ENCODE measurements around the gene MFSD6. TPM values are rescaled to one million over a fixed set of nuclear protein-coding genes. Genes with fewer than 3 reads are reported as not detected.

MFSD6 gene
- total and polyA plus RNA-seq, 12 donors, result 9.3 to 253 (median 93.4) TPM

DNA sequence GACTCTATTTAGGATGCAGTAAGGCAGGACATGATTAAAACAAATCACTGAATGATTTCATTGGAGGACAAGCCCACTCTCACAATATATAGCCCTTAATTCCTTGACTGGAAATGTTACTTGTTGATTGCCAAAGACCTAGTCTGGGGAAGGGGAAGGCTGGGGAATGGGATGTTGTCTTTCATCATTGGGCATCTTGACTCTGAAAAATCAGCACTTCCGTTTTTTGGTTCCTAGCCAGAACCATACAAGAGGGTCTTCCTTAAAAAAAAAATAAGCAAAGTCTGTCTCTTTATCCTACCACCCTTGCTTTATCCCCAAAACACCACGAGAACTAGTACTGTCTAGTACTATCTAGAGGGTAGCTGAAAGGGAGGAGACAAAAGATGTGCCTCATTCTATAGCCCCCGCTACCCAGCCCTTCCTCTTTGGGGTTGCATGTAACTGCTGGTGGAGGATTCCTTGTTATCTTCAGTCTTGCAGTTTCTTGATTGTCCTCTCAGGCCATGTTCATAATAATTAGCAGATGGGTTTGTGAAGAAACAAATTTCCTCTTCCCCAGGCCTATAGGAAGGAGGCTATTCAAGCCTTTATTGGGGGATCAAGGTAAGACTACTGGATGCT is 70.5 kb downstream of the MFSD6 start:
- H3K4me3 ChIP-seq, result no peak overlapping the region
- 79 to 84% (median 82%) methylated on average over 3 of the region's 3 CpGs for WGBS, 4 donors
- peaks cover 0 to 3% of the 10 kb centered on the region in 2 donors for H3K4me1 ChIP-seq (replicated peaks in 1 of 2)
- H3K36me3 ChIP-seq (replicated peaks in 1 of 2), result no peaks in the 10 kb centered on the region
- intact Hi-C loops (cut with DNase I), result no loop called here
- no peaks in the 10 kb centered on the region for H3K9me3 ChIP-seq (replicated peaks in 1 of 3)
- TF ChIP-seq, protein P1, sequence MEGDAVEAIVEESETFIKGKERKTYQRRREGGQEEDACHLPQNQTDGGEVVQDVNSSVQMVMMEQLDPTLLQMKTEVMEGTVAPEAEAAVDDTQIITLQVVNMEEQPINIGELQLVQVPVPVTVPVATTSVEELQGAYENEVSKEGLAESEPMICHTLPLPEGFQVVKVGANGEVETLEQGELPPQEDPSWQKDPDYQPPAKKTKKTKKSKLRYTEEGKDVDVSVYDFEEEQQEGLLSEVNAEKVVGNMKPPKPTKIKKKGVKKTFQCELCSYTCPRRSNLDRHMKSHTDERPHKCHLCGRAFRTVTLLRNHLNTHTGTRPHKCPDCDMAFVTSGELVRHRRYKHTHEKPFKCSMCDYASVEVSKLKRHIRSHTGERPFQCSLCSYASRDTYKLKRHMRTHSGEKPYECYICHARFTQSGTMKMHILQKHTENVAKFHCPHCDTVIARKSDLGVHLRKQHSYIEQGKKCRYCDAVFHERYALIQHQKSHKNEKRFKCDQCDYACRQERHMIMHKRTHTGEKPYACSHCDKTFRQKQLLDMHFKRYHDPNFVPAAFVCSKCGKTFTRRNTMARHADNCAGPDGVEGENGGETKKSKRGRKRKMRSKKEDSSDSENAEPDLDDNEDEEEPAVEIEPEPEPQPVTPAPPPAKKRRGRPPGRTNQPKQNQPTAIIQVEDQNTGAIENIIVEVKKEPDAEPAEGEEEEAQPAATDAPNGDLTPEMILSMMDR (IDR thresholded peaks at IDR 0.05), result no peak
- no peak for TF ChIP-seq POLR2A (IDR thresholded peaks at IDR 0.05)
- H3K27ac ChIP-seq, result peak overlapping the region in 1 of 5 donors; percentile 21
- no peak for DNase-seq
- H3K27me3 ChIP-seq, result no peaks in the 10 kb centered on the region

DNA sequence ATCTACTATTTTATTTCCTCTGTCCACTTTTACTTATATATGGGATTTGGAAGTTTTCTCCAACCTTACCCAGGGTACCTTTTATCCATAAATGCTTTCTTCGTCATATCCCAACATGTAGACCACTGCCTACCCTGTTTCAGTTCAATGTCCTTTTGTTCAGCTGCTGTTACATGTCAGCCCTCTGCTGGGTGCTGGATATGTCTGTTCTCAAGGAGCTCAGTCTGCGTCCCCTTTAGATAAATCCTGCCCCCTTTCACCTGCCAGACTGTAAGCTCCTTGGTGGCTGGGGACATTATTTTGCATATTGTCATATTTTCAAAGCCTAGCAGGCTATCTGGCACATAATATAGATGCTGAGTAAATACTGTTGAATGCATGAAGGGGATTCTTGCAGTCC is 73.2 kb downstream of the MFSD6 start:
- Histone ChIP-seq H3K9me3 (replicated peaks in 1 of 3) (no peaks in the 10 kb centered on the region), H3K4me3 (no peak overlapping the region), H3K27me3 (no peaks in the 10 kb centered on the region), H3K36me3 (replicated peaks in 1 of 2) (no peaks in the 10 kb centered on the region), H3K4me1 (replicated peaks in 1 of 2) (peaks cover 0 to 3% of the 10 kb centered on the region in 2 donors), H3K27ac (no peak overlapping the region)
- 70 to 92% (median 81%) methylated on average over 2 of the region's 2 CpGs for WGBS, 4 donors
- no peak for DNase-seq
- TF ChIP-seq, protein P1 (IDR thresholded peaks at IDR 0.05), result no peak
- TF ChIP-seq POLR2A (IDR thresholded peaks at IDR 0.05), result no peak
- intact Hi-C loops (cut with DNase I), result no loop called here

DNA sequence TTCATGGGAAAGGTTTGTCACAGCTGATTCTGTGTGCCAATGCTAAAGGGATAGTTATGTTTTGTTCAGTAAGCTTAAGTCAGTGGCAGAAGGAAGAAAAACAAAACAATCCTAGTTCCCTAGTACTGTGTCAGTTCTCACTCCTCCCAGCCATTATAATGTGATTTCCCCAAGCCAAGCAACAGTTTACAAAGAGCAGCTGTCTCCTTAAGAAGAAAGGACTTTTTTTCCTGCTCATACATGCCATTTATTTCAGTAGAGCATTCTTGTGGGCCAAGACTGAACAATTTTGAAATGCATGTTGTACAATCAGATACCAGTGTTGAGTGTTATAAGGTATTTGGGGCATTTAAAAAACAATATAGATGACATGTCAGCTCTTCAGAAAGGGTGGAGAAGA is 74.3 kb downstream of the MFSD6 start:
- Histone ChIP-seq H3K4me3 (no peak overlapping the region), H3K9me3 (replicated peaks in 1 of 3) (no peaks in the 10 kb centered on the region), H3K27me3 (no peaks in the 10 kb centered on the region), H3K27ac (no peak overlapping the region), H3K36me3 (replicated peaks in 1 of 2) (no peaks in the 10 kb centered on the region), H3K4me1 (replicated peaks in 1 of 2) (peaks cover 0 to 3% of the 10 kb centered on the region in 2 donors)
- DNase-seq, result no peak
- TF ChIP-seq POLR2A (IDR thresholded peaks at IDR 0.05), result no peak
- TF ChIP-seq, protein P1 (IDR thresholded peaks at IDR 0.05), result no peak
- intact Hi-C loops (cut with DNase I), result no loop called here

DNA sequence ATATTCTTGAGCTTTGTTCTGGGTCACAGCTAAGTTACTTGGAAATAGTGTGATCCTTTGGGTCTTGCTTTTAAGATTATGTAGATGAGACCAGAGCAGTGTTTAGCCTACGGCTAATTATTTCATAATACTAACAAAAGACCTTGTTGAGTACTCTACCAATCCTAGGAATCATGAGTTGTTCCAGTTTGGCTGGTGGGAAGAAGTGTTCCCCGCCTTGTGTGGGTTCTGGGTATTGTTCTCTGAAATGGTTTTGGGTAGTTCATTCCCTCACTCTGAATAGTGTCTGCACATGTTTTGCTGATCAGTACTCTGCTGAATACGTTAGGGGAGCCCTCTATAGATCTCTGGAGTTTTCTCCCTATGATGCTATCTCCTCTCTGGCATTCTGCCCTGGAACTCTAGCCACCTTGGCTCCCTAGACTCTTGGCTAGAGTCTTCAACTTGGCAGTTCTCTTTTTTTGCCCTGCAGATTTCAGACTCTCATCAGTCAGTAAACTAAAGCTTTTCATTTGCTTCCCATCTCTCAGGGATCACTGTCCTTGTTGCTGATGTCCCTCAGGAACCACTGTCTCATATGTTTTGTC is 78.0 kb downstream of the MFSD6 start:
- Histone ChIP-seq H3K4me3 (no peak overlapping the region), H3K27me3 (no peaks in the 10 kb centered on the region), H3K27ac (no peak overlapping the region), H3K9me3 (replicated peaks in 1 of 3) (no peaks in the 10 kb centered on the region), H3K36me3 (replicated peaks in 1 of 2) (peaks cover 0 to 21% of the 10 kb centered on the region in 2 donors), H3K4me1 (replicated peaks in 1 of 2) (no peaks in the 10 kb centered on the region)
- DNase-seq, result peak in 1 of 7 donors; percentile 23
- intact Hi-C loops (cut with DNase I), result no loop called here
- 74 to 83% (median 82%) methylated on average over 3 of the region's 3 CpGs for WGBS, 4 donors
- no peak for TF ChIP-seq POLR2A (IDR thresholded peaks at IDR 0.05)
- TF ChIP-seq, protein P1 (IDR thresholded peaks at IDR 0.05), result no peak
